Activated B cell treated with CpG ODN at 0.5 μM for 24 hours (primary cell): Measurements from ENCODE around the gene PRKAB2. TPM values are rescaled to one million over a fixed set of nuclear protein-coding genes. Genes with fewer than 3 reads are reported as not detected.

ENCODE experiments used
- ATAC-seq: fragments of 200-7000 bp; cut with Tn5 transposase; one replicate; pipeline ENCODE4 v1.10.0; 2021; ENCODE audit warnings: low read depth, mild to moderate bottlenecking, moderate library complexity
- CTCF ChIA-PET: fragments of 350-600 bp; sonication (Branson Sonifier 250); formaldehyde crosslinking; loops from one replicate; lab custom pipeline; 2021; ENCODE audit warnings: antibody characterized with exemption; lab: Charles Lee
- POLR2A ChIA-PET: fragments of 350-600 bp; sonication (Branson Sonifier 250); formaldehyde crosslinking; loops from one replicate; lab custom pipeline; 2021; ENCODE audit warnings: antibody characterized with exemption; lab: Charles Lee
- DNase-seq: peaks from one replicate; pipeline ENCODE4 v3.0.0; 2022
- H3K27ac Mint-ChIP-seq: one replicate; pipeline ENCODE4 v1.8.0; 2020; ENCODE audit warnings: mixed read lengths
- H3K27me3 Mint-ChIP-seq: one replicate; pipeline ENCODE4 v1.8.0; 2021; ENCODE audit warnings: mixed read lengths
- H3K36me3 Mint-ChIP-seq: one replicate; pipeline ENCODE4 v1.8.0; 2021; ENCODE audit warnings: low read depth, mixed read lengths
- H3K4me1 Mint-ChIP-seq: one replicate; pipeline ENCODE4 v1.8.0; 2021; ENCODE audit warnings: mixed read lengths
- H3K4me3 Mint-ChIP-seq: one replicate; pipeline ENCODE4 v1.8.0; 2020; ENCODE audit warnings: mild to moderate bottlenecking, mixed read lengths
- H3K9me3 Mint-ChIP-seq: one replicate; pipeline ENCODE4 v1.8.0; 2020; ENCODE audit warnings: mixed read lengths
- intact Hi-C: fragments of 100-400 bp; cut with micrococcal nuclease; formaldehyde crosslinking; loops from one replicate; pipeline ENCODE4 v1.15.1; 2024
- total RNA-seq: library from RNA; stranded (reverse); gene quantifications from 2 replicates; pipeline ENCODE4 v1.2.3, GENCODE V29; 2022
- TF ChIP-seq, protein P1 (sequence below): fragments of 200-600 bp; IDR thresholded peaks from one replicate; pipeline ENCODE4 v1.8.0; 2022; ENCODE audit warnings: antibody characterized with exemption, mild to moderate bottlenecking

The PRKAB2 gene
- total RNA-seq, 1 donor from 2014 or later = 9.8 TPM

DNA sequence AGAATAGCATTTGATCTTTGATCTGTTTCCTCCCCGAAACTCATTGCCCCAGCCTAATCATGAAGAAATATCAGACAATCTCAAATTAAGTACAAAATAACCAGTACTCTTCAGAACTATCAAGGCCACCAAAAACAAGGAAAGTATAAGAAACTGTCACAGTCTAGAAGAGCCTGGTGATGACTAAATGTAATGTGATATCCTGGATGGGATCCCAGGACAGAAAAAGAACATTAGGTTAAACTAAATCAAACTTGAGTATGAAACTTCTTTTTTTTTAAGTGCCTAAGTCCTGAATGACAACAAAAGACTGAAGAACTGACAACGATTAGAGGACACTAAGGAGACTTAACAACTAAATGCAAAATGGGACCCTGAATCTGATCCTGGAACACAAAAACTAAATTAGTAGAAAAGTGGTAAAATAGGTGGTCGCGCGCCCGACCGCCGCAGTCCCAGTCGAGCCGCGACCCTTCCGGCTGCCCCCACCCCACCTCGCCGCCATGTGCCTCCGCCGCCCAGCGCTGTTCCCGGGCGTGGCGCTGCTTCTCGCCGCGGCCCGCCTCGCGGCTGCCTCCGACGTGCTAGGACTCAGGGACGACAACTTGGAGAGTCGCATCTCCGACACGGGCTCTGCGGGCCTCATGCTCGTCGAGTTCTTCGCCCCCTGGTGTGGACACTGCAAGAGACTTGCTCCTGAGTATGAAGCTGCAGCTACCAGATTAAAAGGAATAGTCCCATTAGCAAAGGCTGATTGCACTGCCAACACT is 5.5 kb upstream of the PRKAB2 start:
- Mint-ChIP-seq H3K4me3 (peak overlapping the region; percentile 54), H3K9me3 (no peaks in the 10 kb centered on the region), H3K36me3 (peaks cover 21% of the 10 kb centered on the region), H3K27me3 (no peaks in the 10 kb centered on the region), H3K27ac (no peak overlapping the region), H3K4me1 (peaks cover 21% of the 10 kb centered on the region)
- no peak for DNase-seq
- TF ChIP-seq, protein P1, sequence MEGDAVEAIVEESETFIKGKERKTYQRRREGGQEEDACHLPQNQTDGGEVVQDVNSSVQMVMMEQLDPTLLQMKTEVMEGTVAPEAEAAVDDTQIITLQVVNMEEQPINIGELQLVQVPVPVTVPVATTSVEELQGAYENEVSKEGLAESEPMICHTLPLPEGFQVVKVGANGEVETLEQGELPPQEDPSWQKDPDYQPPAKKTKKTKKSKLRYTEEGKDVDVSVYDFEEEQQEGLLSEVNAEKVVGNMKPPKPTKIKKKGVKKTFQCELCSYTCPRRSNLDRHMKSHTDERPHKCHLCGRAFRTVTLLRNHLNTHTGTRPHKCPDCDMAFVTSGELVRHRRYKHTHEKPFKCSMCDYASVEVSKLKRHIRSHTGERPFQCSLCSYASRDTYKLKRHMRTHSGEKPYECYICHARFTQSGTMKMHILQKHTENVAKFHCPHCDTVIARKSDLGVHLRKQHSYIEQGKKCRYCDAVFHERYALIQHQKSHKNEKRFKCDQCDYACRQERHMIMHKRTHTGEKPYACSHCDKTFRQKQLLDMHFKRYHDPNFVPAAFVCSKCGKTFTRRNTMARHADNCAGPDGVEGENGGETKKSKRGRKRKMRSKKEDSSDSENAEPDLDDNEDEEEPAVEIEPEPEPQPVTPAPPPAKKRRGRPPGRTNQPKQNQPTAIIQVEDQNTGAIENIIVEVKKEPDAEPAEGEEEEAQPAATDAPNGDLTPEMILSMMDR = no peak
- ChIA-PET CTCF (interaction anchor here (1.3 kb wide), 1 partner anchor 9 kb away, joined by 3 read pairs; no protein-coding TSS in a partner anchor), POLR2A (no interaction called here)
- intact Hi-C loops = loop anchor here (5.0 to 10.0 kb wide), 2 partner anchors 50 to 93 kb away; partner anchors contain the start of gene FMO5
- ATAC-seq = no peak

DNA sequence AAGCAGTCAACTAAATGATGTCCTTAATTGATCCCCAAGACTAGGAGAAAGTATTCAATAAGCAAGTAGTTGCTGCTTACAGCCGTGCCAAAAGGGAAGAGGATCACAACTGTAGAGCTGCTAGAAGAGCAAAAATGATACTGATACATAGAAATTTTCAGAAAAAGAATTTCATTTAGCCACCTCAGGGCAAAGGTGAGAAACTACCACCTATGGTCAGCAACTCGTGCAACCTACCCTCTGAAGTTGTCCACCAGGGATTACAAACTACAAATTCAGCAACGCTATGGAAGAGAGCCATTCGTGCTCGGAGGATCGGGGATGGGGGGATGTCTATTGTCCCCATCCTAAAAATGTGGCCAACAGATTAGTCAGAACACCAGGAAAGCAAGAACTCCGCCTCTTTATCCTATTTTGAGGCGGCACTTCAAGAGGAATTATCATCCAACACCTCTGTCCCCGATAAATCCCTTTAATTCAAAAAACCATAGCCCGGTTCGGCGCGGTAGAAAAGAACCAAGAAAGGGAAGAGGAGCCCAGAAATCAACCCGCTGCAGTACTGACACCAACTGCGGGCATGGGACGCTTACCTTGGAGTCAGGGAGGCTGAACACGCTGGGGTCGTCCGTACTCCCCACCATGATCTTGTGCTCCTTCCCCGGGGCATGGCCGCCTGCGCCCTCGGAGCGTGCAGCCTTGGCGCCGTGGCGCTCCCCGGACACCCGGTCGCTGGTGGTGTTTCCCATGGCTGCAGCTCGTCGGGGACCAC is 687 bp downstream of the PRKAB2 start:
- ChIA-PET CTCF (interaction anchor here (1.0 to 3.8 kb wide), 3 partner anchors 54 to 72 kb away, joined by 3 to 24 read pairs (median 12); partner anchors contain the start of genes CHD1L and FMO5), POLR2A (interaction anchor here (0.8 to 3.5 kb wide), 5 partner anchors 11 to 784 kb away, joined by 3 to 57 read pairs (median 10); partner anchors contain the start of genes CHD1L and FMO5)
- Mint-ChIP-seq H3K27ac (peak overlapping the region; percentile 80), H3K27me3 (no peaks in the 10 kb centered on the region), H3K36me3 (peaks cover 25% of the 10 kb centered on the region), H3K4me1 (peaks cover 31% of the 10 kb centered on the region), H3K4me3 (peak overlapping the region; percentile 99), H3K9me3 (no peaks in the 10 kb centered on the region)
- TF ChIP-seq, protein P1 = no peak
- DNase-seq (no peak), ATAC-seq (no peak)
- intact Hi-C loops = loop anchor here (1.0 to 10.0 kb wide), 2 partner anchors 72 to 87 kb away; no protein-coding TSS in a partner anchor

DNA sequence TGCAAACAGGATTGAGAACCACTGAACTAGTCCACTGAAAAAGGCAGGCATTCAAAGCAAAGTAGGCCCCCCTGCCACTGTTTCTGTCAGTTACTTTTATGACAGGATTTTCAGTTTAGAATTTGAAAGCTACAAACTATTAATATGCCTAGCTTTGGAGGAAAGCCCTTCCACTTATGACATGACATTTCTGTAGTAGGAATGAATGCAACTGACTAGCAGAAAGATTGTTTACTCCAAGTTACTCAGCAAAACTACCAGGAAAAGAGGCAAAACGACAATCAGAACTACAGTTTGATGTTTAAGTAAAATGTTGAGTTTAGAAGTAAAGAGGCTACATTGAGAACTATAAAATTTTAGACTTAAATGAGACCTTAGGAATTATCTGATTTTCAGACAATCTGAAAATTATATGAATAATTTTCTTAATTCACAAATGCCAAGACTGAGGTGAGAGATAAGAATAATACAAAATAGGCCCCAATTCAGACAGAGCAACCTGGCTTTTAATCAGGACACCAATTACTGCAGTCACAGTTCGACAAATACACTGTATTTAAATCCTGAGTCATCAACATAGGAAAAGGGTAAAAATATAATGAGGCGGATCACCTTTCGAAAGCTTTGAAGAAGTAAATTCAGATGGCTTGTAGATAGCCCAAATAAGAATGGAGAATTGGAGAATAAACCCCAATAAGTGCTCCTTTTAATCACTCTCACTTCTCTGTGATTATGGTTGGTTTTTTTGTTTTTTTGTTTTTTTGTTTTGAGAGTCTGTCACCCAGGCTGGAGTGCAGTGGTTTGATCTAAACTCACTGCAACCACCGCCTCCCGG is 2.2 kb downstream of the PRKAB2 start:
- ATAC-seq (no peak), DNase-seq (no peak)
- intact Hi-C loops = loop anchor here (10.0 kb wide), 1 partner anchor 85 kb away; no protein-coding TSS in a partner anchor
- Mint-ChIP-seq H3K36me3 (peaks cover 36% of the 10 kb centered on the region), H3K4me3 (no peak overlapping the region), H3K4me1 (peaks cover 31% of the 10 kb centered on the region), H3K27ac (no peak overlapping the region), H3K27me3 (no peaks in the 10 kb centered on the region), H3K9me3 (no peaks in the 10 kb centered on the region)
- CTCF ChIA-PET = interaction anchor here (2.7 kb wide), 1 partner anchor 73 kb away, joined by 16 read pairs; the partner anchor contains the start of gene CHD1L
- POLR2A ChIA-PET = interaction anchor here (1.1 to 3.5 kb wide), 2 partner anchors 73 to 85 kb away, joined by 4 to 33 read pairs; partner anchors contain the start of gene CHD1L
- TF ChIP-seq, protein P1 = no peak

DNA sequence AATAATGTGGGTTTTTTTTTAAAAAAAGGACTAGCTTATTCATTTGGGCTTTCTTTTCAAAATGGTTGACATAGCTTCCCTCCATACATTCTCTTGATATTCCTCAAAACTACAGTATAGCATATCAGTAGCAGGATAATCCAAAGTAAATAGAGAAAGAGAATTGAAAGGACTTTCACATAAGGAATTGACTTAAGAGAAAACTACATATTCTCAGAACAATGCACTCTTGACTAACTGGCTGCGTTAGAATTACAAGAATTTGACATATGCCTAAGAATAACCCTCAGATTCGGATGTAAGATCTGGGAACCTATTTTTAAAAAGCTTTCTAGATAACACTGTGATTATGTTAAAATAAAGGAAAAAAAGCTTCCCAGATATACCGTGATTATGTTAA is 3.1 kb downstream of the PRKAB2 start:
- CTCF ChIA-PET = interaction anchor here (1.1 to 2.7 kb wide), 2 partner anchors 9 to 74 kb away, joined by 3 to 16 read pairs; partner anchors contain the start of gene CHD1L
- no peak overlapping the region for H3K4me3 Mint-ChIP-seq
- H3K4me1 Mint-ChIP-seq = peaks cover 29% of the 10 kb centered on the region

More for the DNA sequence above, 3.1 kb downstream of the PRKAB2 start:
- TF ChIP-seq, protein P1 = no peak
- no peaks in the 10 kb centered on the region for H3K27me3 Mint-ChIP-seq
- DNase-seq = no peak
- POLR2A ChIA-PET = interaction anchor here (1.1 to 1.3 kb wide), 2 partner anchors 73 to 85 kb away, joined by 4 to 7 read pairs; partner anchors contain the start of gene CHD1L
- intact Hi-C loops = no loop called here
- no peak overlapping the region for H3K27ac Mint-ChIP-seq
- no peaks in the 10 kb centered on the region for H3K9me3 Mint-ChIP-seq
- H3K36me3 Mint-ChIP-seq = peaks cover 44% of the 10 kb centered on the region
- no peak for ATAC-seq
